WI38 (cell line): Measurements from ENCODE around the gene ZDHHC11B.

Experiments used
- H3K4me3 ChIP-seq: 2 replicates; pipeline ENCODE4 v1.5.1; 2011; ENCODE audit warnings: low read depth, mild to moderate bottlenecking, control low read depth, low read length
- TF ChIP-seq, protein P1 (sequence below): IDR thresholded peaks from 2 replicates; pipeline ENCODE4 v1.5.1; 2012; ENCODE audit warnings: low read depth, mild to moderate bottlenecking, control low read depth, low read length

Gene ZDHHC11B

DNA sequence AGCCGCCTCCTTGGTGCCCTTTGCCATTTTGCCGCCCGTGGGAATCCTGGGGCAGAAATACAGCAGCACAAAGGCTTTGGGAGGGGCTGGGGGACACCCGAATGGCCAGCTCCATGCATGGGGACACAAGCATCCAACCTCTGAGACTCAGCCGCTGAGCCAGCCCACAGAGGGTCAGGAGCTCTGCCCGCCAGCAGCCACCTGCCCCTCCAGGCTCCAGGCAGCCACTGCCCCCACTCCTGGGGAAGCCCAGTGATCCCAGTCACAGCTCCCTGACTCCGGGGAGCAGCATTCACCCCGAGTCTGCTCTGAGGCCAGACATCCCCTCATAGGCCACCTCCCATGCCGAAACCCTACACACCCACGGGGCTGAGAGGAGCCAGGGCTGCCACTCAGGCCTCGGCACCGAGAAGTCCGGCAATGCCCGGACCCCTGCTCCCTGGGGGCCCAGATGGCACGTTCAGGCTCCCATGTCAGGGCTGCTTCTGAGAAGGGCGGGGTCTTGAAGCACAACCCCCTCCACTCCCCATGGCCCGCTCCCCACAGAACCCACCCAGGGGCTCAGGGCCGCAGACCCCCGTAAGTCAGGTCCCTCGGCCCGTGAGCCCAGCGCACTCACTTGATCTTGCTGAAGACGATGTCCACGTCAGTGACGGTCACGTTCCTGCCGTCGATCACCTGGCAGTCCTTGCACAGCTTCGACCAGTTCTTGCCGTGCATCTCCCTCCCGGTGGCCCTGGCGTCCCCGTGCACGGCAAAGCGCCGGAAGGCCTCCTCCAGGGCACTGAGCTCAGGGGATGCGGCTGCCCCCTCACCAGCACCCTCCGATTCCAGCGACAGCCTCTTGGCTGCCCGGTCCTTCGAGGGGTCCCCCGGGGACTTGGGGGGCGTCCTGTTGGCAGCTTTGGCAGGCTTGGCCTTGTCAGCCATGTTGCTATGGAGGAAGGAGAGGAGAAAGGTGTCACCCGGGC is 107.1 kb downstream of the ZDHHC11B start:
- TF ChIP-seq, protein P1, sequence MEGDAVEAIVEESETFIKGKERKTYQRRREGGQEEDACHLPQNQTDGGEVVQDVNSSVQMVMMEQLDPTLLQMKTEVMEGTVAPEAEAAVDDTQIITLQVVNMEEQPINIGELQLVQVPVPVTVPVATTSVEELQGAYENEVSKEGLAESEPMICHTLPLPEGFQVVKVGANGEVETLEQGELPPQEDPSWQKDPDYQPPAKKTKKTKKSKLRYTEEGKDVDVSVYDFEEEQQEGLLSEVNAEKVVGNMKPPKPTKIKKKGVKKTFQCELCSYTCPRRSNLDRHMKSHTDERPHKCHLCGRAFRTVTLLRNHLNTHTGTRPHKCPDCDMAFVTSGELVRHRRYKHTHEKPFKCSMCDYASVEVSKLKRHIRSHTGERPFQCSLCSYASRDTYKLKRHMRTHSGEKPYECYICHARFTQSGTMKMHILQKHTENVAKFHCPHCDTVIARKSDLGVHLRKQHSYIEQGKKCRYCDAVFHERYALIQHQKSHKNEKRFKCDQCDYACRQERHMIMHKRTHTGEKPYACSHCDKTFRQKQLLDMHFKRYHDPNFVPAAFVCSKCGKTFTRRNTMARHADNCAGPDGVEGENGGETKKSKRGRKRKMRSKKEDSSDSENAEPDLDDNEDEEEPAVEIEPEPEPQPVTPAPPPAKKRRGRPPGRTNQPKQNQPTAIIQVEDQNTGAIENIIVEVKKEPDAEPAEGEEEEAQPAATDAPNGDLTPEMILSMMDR, result no peak
- H3K4me3 ChIP-seq, result no peak overlapping the region

DNA sequence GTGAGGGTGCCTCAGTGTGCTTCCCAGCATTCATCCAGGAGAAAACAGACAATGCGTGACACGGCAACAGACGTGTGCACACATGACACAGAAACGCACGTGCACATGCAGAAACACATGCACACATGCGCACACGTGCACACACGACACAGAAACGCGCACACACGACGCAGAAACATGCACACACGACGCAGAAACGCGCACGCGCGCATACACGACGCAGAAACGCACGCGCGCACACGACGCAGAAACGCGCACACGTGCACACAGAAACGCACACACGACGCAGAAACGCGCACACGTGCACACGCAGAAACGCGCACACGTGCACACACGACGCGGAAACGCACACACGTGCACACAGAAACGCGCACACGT is 107.8 kb downstream of the ZDHHC11B start:
- no peak overlapping the region for H3K4me3 ChIP-seq
- TF ChIP-seq, protein P1, result no peak

DNA sequence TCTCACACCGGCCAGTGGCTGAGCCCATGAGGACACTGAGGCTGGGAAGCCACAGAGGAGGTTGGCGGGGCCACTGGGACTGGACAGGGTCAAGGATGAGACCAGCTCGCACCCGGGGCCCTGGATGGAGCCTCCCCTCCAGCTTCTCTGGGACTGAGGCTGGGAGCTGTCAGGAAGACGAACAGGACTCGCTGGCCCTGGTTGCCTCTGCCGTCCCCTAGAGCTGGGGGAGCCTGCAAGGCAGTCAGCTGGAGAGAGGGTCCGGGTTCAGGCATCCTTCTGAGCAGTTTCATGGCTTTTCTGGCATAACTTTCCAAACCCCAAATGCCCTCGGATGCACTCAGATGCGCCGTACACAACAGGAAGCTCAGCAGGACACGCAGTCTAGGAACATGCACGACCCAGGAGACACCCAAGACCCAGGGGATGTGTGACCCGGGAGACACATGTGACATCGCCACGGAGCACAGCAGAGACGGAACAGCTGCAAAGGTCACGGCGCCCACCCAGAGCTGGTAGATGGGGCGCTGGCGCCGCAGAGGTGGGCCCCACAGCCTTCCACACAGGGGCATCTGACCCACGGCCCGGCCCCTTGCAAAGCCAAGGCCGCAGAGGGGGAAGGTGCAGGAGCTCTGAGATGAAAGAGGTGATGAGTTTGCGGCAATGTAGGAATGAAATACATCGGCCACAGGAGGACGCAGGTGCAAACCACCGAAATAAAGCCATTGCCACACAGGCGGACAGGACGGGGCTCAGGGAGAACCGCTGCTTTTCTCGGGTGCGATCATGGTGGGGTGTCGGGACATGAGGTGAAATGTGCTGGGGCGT is 108.4 kb downstream of the ZDHHC11B start:
- TF ChIP-seq, protein P1, result no peak
- no peak overlapping the region for H3K4me3 ChIP-seq

DNA sequence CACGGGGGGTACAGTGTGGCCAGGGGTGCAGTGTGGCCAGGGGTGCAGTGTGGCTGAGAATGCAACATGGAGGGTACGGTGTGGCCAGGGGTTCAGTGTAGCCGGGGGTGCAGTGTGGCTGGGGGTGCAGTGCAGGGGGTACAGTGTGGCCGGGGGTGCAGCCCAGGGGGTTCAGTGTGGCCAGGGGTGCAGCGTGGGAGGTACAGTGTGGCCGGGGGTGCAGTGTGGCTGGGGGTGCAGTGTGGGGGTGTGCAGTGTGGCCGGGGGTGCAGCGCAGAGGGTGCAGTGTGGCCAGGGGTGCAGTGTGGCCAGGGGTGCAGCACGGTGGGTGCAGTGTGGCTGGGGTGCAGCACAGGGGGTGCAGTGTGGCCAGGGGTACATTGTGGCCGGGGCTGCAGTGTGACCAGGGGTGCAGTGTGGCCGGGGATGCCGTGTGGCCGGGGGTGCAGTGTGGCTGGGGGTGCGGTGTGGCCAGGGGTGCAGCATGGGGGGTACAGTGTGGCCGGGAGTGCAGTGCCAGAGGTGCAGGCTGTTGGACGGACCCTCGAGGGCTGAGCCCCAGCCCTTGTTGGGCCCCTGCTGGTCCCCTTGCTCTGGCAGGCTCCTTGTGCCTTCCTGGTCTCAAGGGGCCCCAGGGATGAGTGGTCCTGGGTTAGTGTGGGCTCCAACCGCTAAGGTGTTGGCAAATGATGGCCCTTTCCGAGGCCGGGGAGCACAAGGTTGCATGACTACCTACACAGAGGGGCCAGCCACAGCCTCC is 109.2 kb downstream of the ZDHHC11B start:
- TF ChIP-seq, protein P1, result no peak
- no peak overlapping the region for H3K4me3 ChIP-seq

DNA sequence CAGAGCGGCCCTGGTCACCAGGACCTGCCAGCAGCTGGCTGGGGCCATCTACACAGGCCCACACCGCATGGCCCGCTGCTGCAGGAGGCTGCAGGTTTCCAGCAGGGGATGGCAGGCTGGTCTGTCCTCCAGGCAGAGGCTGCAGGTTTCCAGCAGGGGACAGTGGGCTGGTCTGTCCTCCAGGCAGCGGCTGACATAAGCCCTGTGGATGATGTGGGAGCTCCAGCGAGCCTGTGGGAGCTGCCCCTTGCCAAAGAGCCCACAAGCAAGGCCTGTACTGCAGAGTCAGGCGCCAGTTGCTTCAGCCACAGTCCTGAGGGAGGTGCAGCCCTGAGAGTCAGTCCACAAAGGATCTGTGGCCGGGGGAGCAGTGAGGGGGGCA is 109.9 kb downstream of the ZDHHC11B start:
- TF ChIP-seq, protein P1, result no peak
- no peak overlapping the region for H3K4me3 ChIP-seq

DNA sequence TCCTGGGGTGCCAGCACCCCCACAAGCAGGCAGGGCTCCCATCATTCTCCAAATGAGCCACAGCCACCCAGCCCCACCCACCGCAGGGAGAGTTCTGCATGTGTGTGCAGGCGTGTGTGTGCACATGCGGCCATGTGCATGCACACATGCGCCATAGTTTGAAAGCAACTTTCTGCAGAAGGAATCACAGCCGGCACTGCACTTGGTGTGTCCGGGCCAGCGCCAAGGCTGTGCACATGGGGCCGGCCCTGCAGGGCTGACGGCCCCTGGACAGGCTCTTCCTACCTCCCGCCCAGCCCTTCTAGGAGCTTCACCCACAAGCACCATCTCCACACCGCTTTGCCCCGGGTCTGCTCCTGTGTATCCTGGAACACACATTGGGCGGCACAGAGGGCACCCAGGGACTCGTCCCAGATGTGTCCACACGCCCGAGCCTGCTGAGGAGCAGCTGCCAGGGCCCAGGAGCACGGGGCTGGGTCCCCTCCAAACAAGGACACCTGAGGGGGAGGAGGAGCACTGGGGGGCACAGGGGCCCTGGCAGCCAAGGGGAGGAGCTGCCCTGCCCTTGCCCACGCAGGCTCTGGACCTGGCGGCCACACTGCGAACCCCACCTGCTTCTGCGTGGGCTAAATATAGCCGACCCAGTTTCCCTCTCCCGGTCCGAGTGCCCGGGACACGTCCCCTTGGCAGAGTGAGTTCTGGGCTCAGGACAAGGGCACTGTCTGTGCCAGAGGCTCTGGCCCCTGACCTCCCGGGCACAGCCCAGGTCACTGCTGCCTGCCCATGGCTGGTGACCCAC is 110.5 kb downstream of the ZDHHC11B start:
- TF ChIP-seq, protein P1, result no peak
- no peak overlapping the region for H3K4me3 ChIP-seq
